Measurements from ENCODE around the gene RTL10. TPM values are rescaled to one million over a fixed set of nuclear protein-coding genes. Genes with fewer than 3 reads are reported as not detected.

Gene RTL10
- total and polyA plus RNA-seq, 2 of the 13 experiments (the other 11 are each of a cell fraction or from before 2014, with no cell fraction given) = 14.1 to 15.8 TPM

GRCh38 chr22:19880786-19881569 lies 26.3 kb upstream of the RTL10 start (continued):
- TF ChIP-seq FOXK1 (CRISPR knock-in tag; IDR thresholded peaks at IDR 0.05; ENCODE audit: borderline replicate concordance, low read depth) = peak; percentile 40; the same call in 1 of the 2 replicates
- no peak for TF ChIP-seq CHCHD3 (CRISPR knock-in tag; IDR thresholded peaks at IDR 0.05)
- TF ChIP-seq ZNF20 (CRISPR knock-in tag; IDR thresholded peaks at IDR 0.05) = no peak
- no peak for TF ChIP-seq KLF6 (CRISPR knock-in tag; IDR thresholded peaks at IDR 0.05)
- no peak for TF ChIP-seq ZNF850 (CRISPR knock-in tag; conservative IDR thresholded peaks at IDR 0.05)
- no peak for TF ChIP-seq POLR2AphosphoS5 (IDR thresholded peaks at IDR 0.05; ENCODE audit: low read depth, low read length)
- TF ChIP-seq FOXP1 (IDR thresholded peaks at IDR 0.05) = peak; percentile 58; the same call in 1 of the 2 replicates
- TF ChIP-seq FOXP1 (CRISPR knock-in tag; IDR thresholded peaks at IDR 0.05) = peak; percentile 80
- no peak for TF ChIP-seq ZZZ3 (CRISPR knock-in tag; IDR thresholded peaks at IDR 0.05; ENCODE audit: borderline replicate concordance)
- TF ChIP-seq SAP130 (CRISPR knock-in tag; IDR thresholded peaks at IDR 0.05; ENCODE audit: low read depth) = peak; percentile 84; the same call in 1 of the 2 replicates
- TF ChIP-seq MAF1 (CRISPR knock-in tag; IDR thresholded peaks at IDR 0.05; ENCODE audit: borderline replicate concordance) = no peak
- no peak for TF ChIP-seq AGO2 (optimal IDR thresholded peaks at IDR 0.05; ENCODE audit: low read depth, low read length)
- TF ChIP-seq ZBTB39 (CRISPR knock-in tag; IDR thresholded peaks at IDR 0.05) = no peak
- TF ChIP-seq ELK4 (CRISPR knock-in tag; IDR thresholded peaks at IDR 0.05; ENCODE audit: borderline replicate concordance) = no peak
- TF ChIP-seq PHF20 (CRISPR knock-in tag; IDR thresholded peaks at IDR 0.05) = no peak
- peak; percentile 47; the same call in 1 of the 2 replicates for TF ChIP-seq ZNF556 (CRISPR knock-in tag; IDR thresholded peaks at IDR 0.05; ENCODE audit: borderline replicate concordance)
- no peak for TF ChIP-seq ZNF335 (CRISPR knock-in tag; IDR thresholded peaks at IDR 0.05)
- peak; percentile 83 for TF ChIP-seq ZNF687 (CRISPR knock-in tag; IDR thresholded peaks at IDR 0.05)
- TF ChIP-seq ZNF564 (CRISPR knock-in tag; IDR thresholded peaks at IDR 0.05) = no peak
- TF ChIP-seq SALL1 (CRISPR knock-in tag; IDR thresholded peaks at IDR 0.05) = peak; percentile 78; the same call in 1 of the 2 replicates
- TF ChIP-seq EED (CRISPR knock-in tag; IDR thresholded peaks at IDR 0.05) = 0 out of 2 replicates have a peak, but pooled peaks have one; percentile 8
- no peak for TF ChIP-seq THAP7 (CRISPR knock-in tag; IDR thresholded peaks at IDR 0.05)
- peak; percentile 41; the same call in 1 of the 2 replicates for TF ChIP-seq ZFX (CRISPR knock-in tag; IDR thresholded peaks at IDR 0.05; ENCODE audit: low read depth)

Data from HepG2 (cell line).